GM21528 (cell line): ENCODE measurements around the gene ETNK2.

Experiments
- ATAC-seq: cut with Tn5 transposase; IDR thresholded peaks from one replicate; pipeline ENCODE4 v1.9.1; 2021; ENCODE audit warnings: mild to moderate bottlenecking, moderate library complexity; ENCODE audit not compliant: unreplicated experiment, low FRiP score

ETNK2 gene

DNA sequence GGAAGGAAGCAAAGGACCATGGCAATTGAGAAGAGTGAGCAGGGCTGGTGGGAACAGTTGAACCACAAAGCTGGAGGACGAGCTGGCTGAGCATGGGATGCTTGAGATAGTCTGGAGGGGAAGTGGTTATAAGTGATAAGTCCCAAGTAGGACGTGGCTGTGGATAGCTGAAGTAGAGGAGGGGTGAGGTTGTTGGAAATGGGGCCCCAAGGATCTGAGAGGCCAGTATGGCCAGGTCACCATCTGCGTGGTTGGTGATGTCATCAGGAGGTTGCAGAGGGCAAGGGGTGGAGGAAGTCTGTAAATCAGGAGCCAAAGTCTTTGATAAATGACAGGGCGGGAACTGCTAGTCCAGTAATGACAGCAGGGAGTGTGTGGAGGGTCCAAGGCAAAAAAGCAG, 25.3 kb upstream of the ETNK2 start:
- ATAC-seq = no peak

DNA sequence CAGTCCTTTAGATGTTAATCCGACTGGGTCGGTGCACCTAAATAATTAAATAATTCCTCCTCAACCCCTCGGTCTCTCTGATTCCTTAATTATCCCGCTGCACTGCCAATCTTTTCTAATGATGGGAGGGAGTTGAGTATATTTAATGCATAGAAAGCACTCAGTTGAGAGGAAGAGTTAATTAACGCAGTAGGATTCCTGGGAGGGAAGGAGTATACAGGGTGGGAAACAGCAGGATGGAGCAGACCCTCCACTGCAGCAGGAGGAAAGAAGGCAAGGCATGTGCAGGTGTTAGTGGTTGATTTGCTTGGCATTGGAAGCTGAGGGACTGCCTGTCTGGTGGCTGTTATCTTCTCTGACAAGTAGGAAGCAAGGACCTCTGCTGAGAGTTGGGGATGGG, 24.2 kb upstream of the ETNK2 start:
- no peak for ATAC-seq

DNA sequence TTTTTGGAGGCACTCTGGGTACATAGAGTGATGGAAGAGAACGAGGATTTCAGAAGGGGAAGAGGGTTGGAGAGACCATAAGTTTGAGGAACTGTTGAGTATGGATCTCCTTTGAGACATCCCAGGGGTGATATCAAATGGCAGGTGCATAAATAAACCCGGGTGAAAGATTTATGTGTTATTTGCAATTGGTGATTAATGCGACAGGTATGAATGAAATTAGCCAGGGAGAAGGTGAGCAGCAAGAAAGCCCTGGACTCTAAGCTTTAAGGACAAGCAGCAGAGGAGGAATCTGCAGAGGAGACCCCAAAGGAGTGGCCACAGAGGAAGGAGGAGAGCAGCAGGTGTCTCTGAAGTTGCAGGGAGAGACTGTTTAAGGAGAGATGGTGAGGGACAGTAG, 23.1 kb upstream of the ETNK2 start:
- no peak for ATAC-seq

DNA sequence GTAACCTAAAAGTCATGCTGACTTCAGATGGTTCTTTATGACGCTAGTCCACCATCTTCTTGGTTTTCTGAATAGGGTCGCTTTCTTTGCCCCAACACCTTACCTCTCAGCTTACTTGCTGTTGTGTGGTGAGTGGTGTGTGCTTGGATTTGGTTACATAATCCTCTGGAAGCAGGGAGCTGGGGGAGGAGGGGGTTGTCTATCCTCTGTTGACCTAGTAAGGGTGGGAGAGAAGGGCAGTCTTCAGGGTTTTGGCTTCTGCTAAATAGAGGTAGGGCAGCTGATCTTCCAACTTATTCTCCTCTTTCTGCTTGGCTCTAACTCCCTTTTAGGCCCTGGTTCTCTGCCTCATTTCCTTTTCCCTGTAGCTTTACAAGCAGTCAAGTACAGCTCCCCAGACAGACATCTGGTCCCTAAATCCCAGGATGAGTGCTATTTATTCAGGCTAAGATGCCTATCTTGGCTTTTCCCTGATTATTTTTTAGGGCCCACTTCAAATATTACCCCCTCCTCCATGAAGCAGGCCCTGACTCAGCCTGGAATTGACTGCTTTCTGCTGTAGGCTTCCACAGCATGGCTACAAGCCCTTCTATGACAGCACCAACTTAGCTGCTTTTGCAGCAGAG, 20.7 kb upstream of the ETNK2 start:
- no peak for ATAC-seq

DNA sequence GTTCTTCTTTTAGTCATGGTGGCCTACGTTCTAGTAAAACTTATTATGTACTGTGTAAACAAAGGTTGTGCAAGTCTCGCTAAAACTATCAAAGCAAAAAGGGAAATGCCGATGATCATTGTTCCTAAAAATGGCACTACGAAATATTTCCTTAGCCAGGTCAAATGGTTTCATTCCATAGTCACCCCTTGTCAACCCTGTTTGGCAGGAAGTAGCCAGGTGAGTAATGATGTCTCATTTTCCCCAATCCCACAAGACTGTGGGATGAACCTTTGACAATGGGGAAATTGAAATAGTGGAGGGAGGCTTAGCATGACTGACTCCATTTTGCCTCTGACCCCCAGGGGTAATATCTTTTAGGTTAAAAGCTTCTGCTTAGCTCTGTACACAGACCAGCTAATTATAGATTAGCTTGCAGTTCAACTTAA, 19.9 kb upstream of the ETNK2 start:
- no peak for ATAC-seq

DNA sequence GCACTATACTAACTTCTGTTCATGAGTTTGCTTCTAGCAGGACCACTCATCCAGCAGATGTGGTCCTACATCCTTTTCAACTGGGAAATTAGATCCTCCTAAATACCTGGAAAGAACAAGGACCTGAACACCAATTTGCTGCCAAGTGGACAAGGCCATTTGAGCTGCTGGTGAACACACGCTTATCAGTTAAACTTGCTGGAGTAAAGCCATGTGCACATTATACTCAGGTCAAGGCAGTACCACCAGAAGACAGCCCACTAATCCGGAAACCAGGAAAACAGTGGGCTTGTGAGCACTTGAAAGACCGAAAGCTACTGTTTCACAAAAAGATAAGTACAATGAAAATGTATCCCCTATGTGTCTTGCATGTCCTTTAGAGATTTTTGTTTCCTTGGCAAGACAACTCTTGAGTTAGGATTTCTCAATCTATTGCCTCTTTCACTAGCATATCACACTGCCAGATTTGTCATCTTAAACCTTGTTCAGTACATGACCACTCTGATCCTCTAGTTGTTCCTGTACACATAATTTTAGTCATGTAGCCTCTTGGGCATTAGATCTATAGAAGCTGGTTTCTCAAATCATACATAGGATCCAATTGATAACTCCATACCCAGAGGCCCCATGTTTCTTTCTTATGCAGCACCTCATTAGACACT, 18.8 kb upstream of the ETNK2 start:
- no peak for ATAC-seq

DNA sequence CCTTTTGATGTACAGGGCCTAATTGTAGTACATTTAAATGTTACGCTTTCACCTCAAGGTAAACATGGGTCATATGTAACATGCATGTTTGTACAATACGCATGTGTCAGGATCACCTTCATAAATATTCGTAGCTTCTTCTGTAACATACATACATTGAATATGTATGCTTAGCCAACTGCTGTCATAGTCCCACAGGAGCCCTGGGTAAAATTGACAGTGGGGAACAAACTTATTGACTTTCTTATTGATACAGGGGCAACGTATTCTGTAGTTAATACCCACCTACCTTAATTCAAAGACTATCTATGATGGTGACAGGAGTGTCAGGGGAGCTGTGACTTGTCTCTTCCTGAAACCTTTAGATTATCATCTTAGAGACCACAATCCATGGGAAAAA, 18.0 kb upstream of the ETNK2 start:
- ATAC-seq = no peak

DNA sequence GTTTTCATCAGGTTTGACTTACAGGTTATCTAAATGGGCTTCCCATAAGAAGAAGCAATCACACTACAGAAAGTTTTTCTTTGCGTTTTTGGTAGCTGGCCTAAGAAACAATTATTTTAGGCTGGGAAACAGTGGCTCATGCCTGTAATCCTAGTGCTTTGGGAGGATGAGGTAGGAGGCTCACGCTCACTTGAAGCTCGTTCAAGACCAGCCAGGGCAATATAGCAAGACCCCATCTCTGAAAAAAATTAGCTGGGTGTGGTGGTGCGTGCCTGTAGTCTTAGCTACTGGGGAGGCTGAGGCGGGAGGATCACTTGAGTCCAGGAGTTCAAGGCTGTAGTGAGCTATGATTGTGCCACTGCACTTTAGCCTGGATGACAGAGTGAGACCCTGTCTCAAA, 15.9 kb upstream of the ETNK2 start:
- no peak for ATAC-seq

DNA sequence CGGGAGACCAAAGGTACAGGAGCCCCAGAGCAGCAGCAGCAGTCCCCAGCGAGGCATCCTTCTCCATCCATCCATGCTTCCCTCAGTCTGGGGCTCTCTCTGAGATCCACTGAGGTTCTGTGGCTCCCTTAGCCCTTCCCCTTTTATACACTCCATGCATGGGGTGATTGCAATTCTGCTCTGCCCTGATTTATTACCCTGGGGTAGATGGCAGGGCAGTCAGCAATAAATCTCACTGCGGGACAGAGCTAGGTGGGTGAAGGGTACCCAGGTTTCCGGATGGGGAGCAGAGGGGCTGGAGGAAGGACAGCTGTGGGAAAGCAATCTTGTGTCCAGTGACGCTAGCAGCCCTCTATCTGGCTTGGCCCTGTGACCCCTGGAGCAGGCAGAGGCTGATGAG, 14.4 kb upstream of the ETNK2 start, which contains the start of gene REN:
Gene REN, minus strand, starts transcription at position 119 of the 400 bp plus-strand sequence. Its CDS starts 44 bp downstream, at position 75.
- no peak for ATAC-seq

DNA sequence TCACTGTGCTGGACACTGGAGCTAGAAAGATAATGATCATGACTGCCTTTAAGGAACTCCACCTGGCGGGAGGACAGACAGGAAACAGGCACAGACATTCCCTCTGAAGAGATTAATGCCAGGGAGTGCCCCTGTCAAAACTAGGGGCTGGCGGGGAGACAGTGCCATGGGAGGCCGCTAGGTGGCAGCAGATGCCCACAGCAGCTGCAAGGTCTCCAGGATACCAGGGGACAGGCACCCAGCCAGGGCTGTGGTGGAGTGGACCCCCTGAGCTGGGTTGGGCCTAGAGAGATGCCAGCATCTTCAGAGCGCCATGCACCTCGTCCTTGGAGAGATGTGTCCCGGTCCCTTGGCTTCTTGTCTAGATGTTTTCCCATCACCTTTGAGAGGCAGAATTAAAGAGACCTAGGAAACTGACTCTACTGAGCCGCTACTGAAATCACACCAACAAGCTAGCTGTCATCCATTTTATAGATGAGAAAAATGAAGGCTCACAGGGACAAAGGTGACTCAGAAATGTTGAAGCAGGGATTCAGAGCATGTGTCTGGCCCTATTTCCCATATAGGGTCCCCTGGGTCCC, 10.7 kb upstream of the ETNK2 start:
- peak; percentile 72 for ATAC-seq

DNA sequence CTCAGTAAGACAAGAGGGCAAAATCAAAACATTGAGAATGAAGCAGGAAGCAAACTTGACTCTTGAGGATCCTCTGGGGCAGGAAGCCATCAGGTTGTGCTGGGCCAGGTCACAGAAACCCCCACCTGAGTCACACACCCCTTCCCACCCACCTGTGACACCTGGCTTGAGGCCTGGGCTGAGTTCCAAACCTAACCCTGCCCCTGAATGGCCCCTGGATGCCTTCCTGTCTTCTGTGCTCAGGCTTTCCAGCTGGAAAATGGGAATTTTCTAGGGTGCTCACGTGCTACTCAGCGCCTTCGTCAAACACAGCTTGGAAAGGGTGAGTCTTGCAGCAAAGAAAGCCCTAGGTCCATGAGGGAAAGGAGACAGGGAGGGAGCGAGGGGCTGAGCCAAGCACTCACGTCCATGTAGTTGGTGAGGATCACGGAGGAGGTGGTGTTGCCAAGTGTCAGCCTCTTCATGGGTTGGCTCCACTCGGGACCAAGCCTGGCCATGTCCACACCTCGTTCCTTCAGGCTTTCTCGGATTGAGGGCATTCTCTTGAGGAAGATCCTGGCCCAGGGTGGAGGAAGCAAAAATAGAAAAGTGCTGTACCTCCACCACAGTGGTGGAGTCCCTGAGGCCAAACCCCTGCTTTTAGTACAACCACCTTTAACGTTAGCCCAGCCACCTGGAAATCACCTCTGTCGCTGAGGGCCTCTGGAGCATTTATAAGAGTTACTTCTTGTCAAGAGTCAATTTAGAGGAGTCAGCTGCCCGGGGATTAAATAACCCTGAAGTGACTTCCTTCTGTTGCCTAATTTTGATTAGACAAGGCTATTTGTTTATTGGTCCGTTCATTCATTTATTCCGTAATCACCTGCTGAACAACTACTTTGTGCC, 10.0 kb upstream of the ETNK2 start:
- ATAC-seq = no peak

DNA sequence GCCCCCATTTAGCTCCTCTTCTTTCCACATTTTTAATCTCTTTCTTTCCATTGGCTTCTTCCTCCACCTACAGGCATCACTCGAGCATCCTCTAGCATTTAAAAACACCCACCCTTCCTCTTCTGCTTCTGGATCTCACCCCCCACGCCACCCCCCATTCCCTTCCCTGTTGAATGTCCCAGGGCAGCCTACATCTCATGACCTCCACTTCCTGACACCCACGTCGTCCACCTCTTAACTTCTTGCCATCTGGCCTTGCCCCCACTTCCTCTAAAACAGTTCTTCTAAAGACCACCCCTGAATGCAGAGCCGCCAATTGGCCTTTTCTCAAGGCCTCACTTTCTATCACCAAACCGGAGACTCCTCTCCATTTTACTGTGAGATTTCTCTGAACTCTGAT, 6.1 kb upstream of the ETNK2 start:
- no peak for ATAC-seq

DNA sequence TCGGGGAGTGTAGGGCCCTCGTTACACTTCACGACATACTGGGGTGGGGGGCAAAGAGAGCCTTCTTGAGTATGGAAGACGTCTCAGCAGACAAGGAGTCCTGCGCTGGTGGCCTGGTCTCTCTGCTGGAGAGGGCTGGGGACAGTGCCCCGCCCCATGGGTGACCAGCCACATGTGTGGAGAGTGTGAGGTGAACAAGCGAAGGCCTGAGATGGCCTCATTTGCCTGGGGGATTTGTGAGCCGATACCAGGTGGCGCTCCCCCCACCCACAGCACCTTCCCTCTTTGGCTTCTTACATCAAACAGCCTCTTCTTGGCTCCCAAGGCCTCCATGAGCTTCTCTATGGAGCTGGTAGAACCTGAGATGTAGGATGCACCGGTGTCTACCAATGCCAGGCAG, 4.0 kb upstream of the ETNK2 start:
- no peak for ATAC-seq

DNA sequence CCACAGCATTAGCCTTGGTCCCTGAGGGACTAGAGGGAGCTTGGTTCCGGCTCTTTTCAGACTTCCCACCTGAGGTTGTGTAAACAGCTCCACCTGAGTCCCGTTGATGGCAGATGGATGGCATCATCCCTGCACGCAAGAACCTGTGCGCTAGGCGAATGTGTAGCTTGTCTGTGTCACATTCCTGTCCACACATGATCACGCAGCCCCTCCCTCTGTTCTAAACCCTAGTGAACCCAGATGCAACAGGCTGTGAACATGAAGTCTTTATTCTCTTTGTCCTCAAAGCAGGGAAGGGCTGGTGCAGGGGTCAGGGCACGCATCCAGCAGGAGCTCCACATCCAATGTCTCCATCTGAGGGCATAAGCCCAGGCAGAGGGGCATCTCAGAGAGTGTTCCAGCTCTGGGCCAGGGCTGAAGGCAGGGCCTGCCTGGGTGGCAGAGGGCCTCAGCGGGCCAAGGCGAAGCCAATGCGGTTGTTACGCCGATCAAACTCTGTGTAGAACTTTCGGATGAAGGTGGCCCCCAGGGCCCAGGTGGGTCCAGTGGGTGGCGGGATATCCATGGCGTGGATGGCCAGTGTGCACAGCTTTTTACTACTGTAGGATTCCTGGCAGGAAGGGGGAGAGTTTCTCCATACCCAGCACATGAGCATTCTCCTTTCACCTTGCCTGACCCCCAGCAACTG, 2.9 kb upstream of the ETNK2 start:
- ATAC-seq = no peak

DNA sequence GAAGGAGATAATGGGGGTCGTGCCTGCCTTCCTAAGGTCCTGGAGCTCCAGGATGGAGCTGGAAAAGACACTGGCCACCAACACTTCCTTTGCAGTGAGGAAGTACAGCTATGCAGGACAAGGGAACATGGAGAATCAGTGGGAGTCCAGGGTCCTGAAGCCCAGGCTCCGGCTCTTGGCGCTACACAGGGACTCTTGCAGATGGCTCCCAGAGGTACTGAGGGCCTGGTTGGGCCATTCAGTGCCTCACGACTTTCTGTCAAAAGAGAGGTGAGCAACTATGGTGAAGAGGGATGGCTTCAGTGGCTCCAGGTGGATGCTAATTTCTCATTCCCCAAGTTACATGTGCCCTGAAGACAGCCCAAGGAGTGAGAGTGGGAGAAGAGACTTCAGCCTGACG, 1.8 kb upstream of the ETNK2 start:
- ATAC-seq = no peak

DNA sequence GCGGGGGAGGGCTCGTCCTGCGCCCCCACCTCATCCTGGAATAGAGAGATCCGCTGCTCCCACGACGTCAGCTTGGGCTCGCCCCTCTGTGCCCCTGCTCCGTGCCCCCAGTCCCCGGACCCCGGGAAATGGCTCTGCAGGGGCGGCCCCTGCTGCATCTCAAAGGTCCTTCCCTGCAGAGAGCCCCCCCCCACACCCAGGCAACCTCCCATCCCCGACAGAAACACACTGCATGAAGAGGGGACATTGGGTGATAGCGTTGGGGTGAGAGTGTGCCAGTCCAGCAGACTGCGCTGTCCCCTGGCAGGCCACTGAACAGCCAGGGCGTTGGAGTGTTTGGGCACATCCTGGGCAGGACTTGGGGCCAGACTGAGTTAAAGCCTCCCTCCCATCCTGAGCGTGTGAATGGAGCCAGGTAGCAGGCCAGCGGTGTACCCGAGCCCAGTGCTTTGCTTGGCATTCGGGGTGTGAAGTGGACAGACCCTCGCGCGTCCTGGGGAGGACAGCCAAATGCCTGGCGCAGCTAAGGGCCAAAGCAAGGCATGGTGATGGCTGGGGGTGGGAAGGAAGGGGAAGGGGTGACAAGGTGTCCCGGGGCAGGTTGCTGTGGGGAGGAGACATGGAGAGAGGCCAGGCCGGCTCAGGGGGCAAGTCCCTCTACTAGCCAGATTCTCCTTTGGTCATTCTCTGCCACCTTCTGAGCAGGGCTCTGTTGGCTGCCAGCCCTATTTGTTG, 633 bp upstream of the ETNK2 start:
- ATAC-seq = no peak

DNA sequence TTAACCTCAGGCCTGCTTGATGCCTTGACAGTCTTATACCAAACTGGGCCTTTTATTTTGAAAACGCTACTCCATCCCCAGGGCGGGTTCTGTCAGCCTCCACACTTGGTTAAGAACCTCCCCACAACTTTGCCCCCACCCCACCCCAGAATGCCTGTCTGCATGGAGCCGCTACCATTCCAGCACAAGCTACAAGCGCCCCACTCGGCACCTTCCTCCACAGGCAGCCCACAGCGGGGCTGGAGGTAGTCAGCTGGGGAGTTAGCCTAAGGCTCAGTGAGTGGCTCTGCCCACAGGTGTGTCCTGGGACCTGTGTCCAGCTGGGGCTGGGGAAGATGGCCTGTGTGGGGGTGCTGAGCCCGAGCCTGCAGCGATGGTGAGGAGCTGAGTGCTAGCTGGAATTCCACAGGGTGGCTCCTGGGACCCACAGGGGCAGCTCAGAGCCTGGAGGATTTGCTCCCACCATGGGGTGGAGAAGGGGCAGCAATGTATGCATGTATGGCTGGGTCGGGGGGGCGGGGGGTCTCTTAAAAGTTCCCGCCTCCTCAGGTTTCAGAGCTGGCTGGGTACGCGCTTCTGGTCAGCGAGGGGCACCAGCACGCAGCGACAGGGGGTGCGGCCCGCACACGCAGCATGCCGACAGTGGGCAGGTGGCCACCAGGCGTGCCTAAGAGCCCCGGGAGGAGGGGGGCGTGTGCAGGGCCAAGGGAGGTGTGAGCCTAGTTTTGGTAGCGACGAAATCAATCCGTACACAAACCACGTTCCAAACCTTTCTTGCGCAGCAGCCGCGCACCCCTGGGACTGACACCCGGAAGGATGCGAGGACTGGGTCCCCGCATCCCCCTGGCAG, 917 bp downstream of the ETNK2 start:
- ATAC-seq = no peak

DNA sequence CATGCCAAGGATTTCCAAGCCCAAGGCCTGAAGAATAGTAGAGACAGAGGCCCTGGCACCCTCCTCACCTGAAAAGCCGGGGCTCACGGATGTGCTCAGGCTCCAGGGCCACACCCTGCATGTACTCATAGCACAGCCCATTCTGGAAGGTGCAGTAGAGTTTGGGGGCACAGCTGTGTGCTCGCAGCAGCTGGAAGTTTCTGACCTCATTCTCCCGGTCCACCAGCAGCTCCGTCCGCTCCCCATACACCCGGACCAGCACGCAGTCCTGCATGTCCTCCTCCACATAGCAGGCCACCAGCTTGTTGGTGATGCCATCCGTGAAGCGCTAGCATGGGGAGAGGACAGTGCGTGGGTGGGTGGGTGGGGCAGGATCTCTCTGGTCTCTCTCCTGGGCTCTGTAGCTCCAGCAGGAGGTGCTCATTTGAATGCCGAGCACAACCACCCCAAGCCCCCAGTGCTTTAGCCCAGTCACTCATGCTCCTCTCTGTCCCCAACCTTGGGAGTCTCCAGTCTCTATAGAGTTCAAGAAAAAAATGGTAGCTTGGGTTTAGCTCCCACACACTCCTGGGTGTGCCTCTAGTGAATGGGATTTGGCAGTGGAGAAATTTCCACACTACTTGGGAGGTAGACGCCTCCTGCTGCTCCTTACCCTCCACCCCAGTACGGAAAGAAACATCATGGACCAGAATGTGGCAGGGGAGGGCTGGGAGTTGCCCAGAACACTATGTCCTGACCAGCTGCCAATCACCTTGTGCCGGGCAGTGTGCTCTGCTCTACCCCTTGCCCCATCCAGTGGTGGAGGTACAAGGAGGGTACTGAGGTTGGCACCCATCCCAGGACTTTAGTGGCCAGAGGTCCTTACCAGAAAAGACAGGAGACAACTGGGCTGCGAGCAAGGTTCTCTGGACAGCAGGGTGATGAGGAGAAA, 1.9 kb downstream of the ETNK2 start:
- ATAC-seq = no peak
